Activated B cell treated with CpG ODN at 0.5 μM for 24 hours (primary cell): ENCODE data around the gene IGFALS. TPM values are rescaled to one million over a fixed set of nuclear protein-coding genes. Genes with fewer than 3 reads are reported as not detected.

Experiments used
- ATAC-seq: fragments of 200-7000 bp; cut with Tn5 transposase; one replicate; pipeline ENCODE4 v1.10.0; 2021; ENCODE audit warnings: low read depth, mild to moderate bottlenecking, moderate library complexity
- CTCF ChIA-PET: fragments of 350-600 bp; sonication (Branson Sonifier 250); formaldehyde crosslinking; loops from one replicate; lab custom pipeline; 2021; ENCODE audit warnings: antibody characterized with exemption; lab: Charles Lee
- POLR2A ChIA-PET: fragments of 350-600 bp; sonication (Branson Sonifier 250); formaldehyde crosslinking; loops from one replicate; lab custom pipeline; 2021; ENCODE audit warnings: antibody characterized with exemption; lab: Charles Lee
- DNase-seq: peaks from one replicate; pipeline ENCODE4 v3.0.0; 2022
- H3K27ac Mint-ChIP-seq: one replicate; pipeline ENCODE4 v1.8.0; 2020; ENCODE audit warnings: mixed read lengths
- H3K27me3 Mint-ChIP-seq: one replicate; pipeline ENCODE4 v1.8.0; 2021; ENCODE audit warnings: mixed read lengths
- H3K36me3 Mint-ChIP-seq: one replicate; pipeline ENCODE4 v1.8.0; 2021; ENCODE audit warnings: low read depth, mixed read lengths
- H3K4me1 Mint-ChIP-seq: one replicate; pipeline ENCODE4 v1.8.0; 2021; ENCODE audit warnings: mixed read lengths
- H3K4me3 Mint-ChIP-seq: one replicate; pipeline ENCODE4 v1.8.0; 2020; ENCODE audit warnings: mild to moderate bottlenecking, mixed read lengths
- H3K9me3 Mint-ChIP-seq: one replicate; pipeline ENCODE4 v1.8.0; 2020; ENCODE audit warnings: mixed read lengths
- intact Hi-C: fragments of 100-400 bp; cut with micrococcal nuclease; formaldehyde crosslinking; loops from one replicate; pipeline ENCODE4 v1.15.1; 2024
- total RNA-seq: library from RNA; stranded (reverse); gene quantifications from 2 replicates; pipeline ENCODE4 v1.2.3, GENCODE V29; 2022
- TF ChIP-seq, protein P1 (sequence below): fragments of 200-600 bp; IDR thresholded peaks from one replicate; pipeline ENCODE4 v1.8.0; 2022; ENCODE audit warnings: antibody characterized with exemption, mild to moderate bottlenecking

Gene IGFALS
- total RNA-seq, 1 donor from 2014 or later = not detected

DNA sequence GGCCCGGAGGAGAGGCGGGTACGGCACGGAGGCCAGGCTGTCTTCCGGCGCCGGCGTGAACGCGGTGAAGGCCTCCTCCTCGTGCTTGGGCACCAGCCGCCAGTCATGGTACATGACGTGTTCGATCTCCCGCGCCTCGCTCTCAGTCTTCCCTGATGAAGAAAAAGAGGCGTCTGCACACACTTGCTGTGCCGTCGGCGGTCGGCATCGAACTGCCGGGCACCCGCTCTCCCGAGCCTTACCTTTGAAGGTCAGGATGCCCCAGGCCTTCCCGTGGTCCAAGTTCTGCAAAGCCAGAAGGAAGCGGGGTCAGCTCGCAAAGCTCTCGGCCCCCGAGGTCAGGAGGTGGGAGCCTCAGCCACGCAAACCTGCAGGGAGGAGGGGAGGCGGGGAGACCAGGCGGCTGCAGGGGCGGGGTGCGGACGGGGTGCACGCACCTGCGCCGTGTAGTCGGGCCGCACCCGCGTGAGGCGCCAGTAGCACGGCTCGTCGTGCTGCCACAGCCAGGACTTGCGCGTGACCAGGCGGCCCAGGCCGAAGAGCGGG, 21.1 kb downstream of the IGFALS start, which contains the start of gene EME2:
EME2 (plus strand) TSS at position 449 of the 546 bp plus-strand sequence. CDS start 418 bp downstream, outside the sequence.
- Mint-ChIP-seq H3K4me3 (peak within 1 kb of the TSS; percentile 87), H3K27ac (peak within 1 kb of the TSS; percentile 89), H3K27me3 (no peaks in the 10 kb centered on the region), H3K36me3 (peaks cover 38% of the 10 kb centered on the region), H3K4me1 (peaks cover 24% of the 10 kb centered on the region), H3K9me3 (no peaks in the 10 kb centered on the region)
- TF ChIP-seq, protein P1, sequence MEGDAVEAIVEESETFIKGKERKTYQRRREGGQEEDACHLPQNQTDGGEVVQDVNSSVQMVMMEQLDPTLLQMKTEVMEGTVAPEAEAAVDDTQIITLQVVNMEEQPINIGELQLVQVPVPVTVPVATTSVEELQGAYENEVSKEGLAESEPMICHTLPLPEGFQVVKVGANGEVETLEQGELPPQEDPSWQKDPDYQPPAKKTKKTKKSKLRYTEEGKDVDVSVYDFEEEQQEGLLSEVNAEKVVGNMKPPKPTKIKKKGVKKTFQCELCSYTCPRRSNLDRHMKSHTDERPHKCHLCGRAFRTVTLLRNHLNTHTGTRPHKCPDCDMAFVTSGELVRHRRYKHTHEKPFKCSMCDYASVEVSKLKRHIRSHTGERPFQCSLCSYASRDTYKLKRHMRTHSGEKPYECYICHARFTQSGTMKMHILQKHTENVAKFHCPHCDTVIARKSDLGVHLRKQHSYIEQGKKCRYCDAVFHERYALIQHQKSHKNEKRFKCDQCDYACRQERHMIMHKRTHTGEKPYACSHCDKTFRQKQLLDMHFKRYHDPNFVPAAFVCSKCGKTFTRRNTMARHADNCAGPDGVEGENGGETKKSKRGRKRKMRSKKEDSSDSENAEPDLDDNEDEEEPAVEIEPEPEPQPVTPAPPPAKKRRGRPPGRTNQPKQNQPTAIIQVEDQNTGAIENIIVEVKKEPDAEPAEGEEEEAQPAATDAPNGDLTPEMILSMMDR = no peak
- DNase-seq (peak; percentile 31), ATAC-seq (no peak)
- ChIA-PET POLR2A (interaction anchor here (0.6 to 5.6 kb wide), 13 partner anchors 10 to 352 kb away, joined by 3 to 88 read pairs (median 3); partner anchors contain the start of genes FAHD1, JPT2, MAPK8IP3 and NUBP2), CTCF (interaction anchor here (0.8 to 3.3 kb wide), 4 partner anchors 8 to 66 kb away, joined by 3 to 15 read pairs (median 3); partner anchors contain the start of genes MAPK8IP3, NUBP2 and SPSB3)
- intact Hi-C loops = loop anchor here (2.0 to 5.0 kb wide), 3 partner anchors 66 to 430 kb away; partner anchors contain the start of gene MAPK8IP3

GRCh38 chr16:1771864-1772361, 21.6 kb downstream of the IGFALS start:
- DNase-seq (no peak), ATAC-seq (no peak)
- POLR2A ChIA-PET = interaction anchor here (0.7 to 5.6 kb wide), 10 partner anchors 8 to 468 kb away, joined by 3 to 88 read pairs (median 4); partner anchors contain the start of genes FAHD1, JPT2, MAPK8IP3 and NUBP2
- peaks cover 24% of the 10 kb centered on the region for H3K4me1 Mint-ChIP-seq
- no peaks in the 10 kb centered on the region for H3K9me3 Mint-ChIP-seq
- H3K27me3 Mint-ChIP-seq = no peaks in the 10 kb centered on the region
- CTCF ChIA-PET = interaction anchor here (0.6 to 3.3 kb wide), 2 partner anchors 10 to 66 kb away, joined by 3 to 15 read pairs; partner anchors contain the start of genes MAPK8IP3, NUBP2 and SPSB3
- H3K27ac Mint-ChIP-seq = peak overlapping the region; percentile 89
- intact Hi-C loops = loop anchor here (2.0 to 5.0 kb wide), 4 partner anchors 65 to 430 kb away; partner anchors contain the start of genes CRAMP1, IFT140 and MAPK8IP3
- H3K36me3 Mint-ChIP-seq = peaks cover 42% of the 10 kb centered on the region
- TF ChIP-seq, protein P1 = no peak
- H3K4me3 Mint-ChIP-seq = peak overlapping the region; percentile 87

- Mint-ChIP-seq H3K4me1 (peaks cover 24% of the 10 kb centered on the region), H3K36me3 (peaks cover 42% of the 10 kb centered on the region), H3K27ac (peak within 1 kb of the TSS; percentile 89), H3K9me3 (no peaks in the 10 kb centered on the region), H3K4me3 (peak within 1 kb of the TSS; percentile 87), H3K27me3 (no peaks in the 10 kb centered on the region)
- intact Hi-C loops = loop anchor here (2.0 to 5.0 kb wide), 2 partner anchors 159 to 429 kb away; partner anchors contain the start of genes CRAMP1 and IFT140
- peak; percentile 77 for DNase-seq
- POLR2A ChIA-PET = interaction anchor here (0.5 to 5.6 kb wide), 16 partner anchors 9 to 467 kb away, joined by 3 to 88 read pairs (median 3); partner anchors contain the start of genes FAHD1, JPT2, MAPK8IP3 and NUBP2
- TF ChIP-seq, protein P1 = no peak
- CTCF ChIA-PET = interaction anchor here (0.6 to 3.3 kb wide), 4 partner anchors 11 to 66 kb away, joined by 3 to 15 read pairs (median 7); partner anchors contain the start of genes MAPK8IP3, NUBP2 and SPSB3
- ATAC-seq = peak; percentile 47
Measured at GRCh38 chr16:1771188-1771863, 22.2 kb downstream of the IGFALS start, which contains the start of gene NME3. Gene NME3 (minus strand): TSS chr16:1771543. CDS start chr16:1771534, 9 bp downstream.

- POLR2A ChIA-PET = interaction anchor here (0.5 to 5.6 kb wide), 19 partner anchors 8 to 694 kb away, joined by 3 to 88 read pairs (median 4); partner anchors contain the start of genes FAHD1, JPT2, MAPK8IP3 and NUBP2
- peaks cover 45% of the 10 kb centered on the region for H3K36me3 Mint-ChIP-seq
Measured at GRCh38 chr16:1770328-1771187, 22.9 kb downstream of the IGFALS start.

More at GRCh38 chr16:1770328-1771187, 22.9 kb downstream of the IGFALS start:
- TF ChIP-seq, protein P1 = no peak
- CTCF ChIA-PET = interaction anchor here (1.2 to 2.1 kb wide), 2 partner anchors 12 to 64 kb away, joined by 6 to 8 read pairs; partner anchors contain the start of genes MAPK8IP3, NUBP2 and SPSB3
- Mint-ChIP-seq H3K4me1 (peaks cover 24% of the 10 kb centered on the region), H3K27me3 (no peaks in the 10 kb centered on the region), H3K9me3 (no peaks in the 10 kb centered on the region), H3K4me3 (peak overlapping the region; percentile 80), H3K27ac (peak overlapping the region; percentile 69)
- ATAC-seq (peak; percentile 48), DNase-seq (peak; percentile 60)
- intact Hi-C loops = loop anchor here (2.0 to 5.0 kb wide), 2 partner anchors 158 to 428 kb away; partner anchors contain the start of genes CRAMP1 and IFT140
